ENCODE data around the gene IL31RA. TPM values are rescaled to one million over a fixed set of nuclear protein-coding genes. Genes with fewer than 3 reads are reported as not detected.

Gene IL31RA
- polyA plus RNA-seq, 2 of the 4 experiments (the other 2 are of a cell fraction) = 0.94 to 2.0 TPM

- H3K4me1 ChIP-seq = peaks cover 12% of the 10 kb centered on the region; the same call in 2 of the 3 replicates
- no peak for TF ChIP-seq ZSCAN20 (CRISPR knock-in tag; IDR thresholded peaks at IDR 0.05)
- TF ChIP-seq RCOR1 (IDR thresholded peaks at IDR 0.05; ENCODE audit: low read depth, low read length) = no peak
- no peak for TF ChIP-seq REST (IDR thresholded peaks at IDR 0.05)
- TF ChIP-seq HMGXB4 (CRISPR knock-in tag; IDR thresholded peaks at IDR 0.05; ENCODE audit: borderline replicate concordance) = no peak
- TF ChIP-seq KDM1A (IDR thresholded peaks at IDR 0.05; ENCODE audit: low read depth) = no peak
- TF ChIP-seq CTCF (IDR thresholded peaks at IDR 0.05) = no peak
- no peak for TF ChIP-seq ATOH8 (CRISPR knock-in tag; IDR thresholded peaks at IDR 0.05; ENCODE audit: low read depth)
- no peak for TF ChIP-seq GATA3 (IDR thresholded peaks at IDR 0.05; ENCODE audit: borderline replicate concordance)
- TF ChIP-seq NR3C1 (IDR thresholded peaks at IDR 0.05) = no peak
- TF ChIP-seq MAFK (IDR thresholded peaks at IDR 0.05; ENCODE audit: partially characterized antibody) = no peak
- no peak for TF ChIP-seq HOXB13 (CRISPR knock-in tag; IDR thresholded peaks at IDR 0.05; ENCODE audit: low read depth)
- TF ChIP-seq JUN (IDR thresholded peaks at IDR 0.05) = no peak
- no peak for TF ChIP-seq JUNB (IDR thresholded peaks at IDR 0.05)
- TF ChIP-seq SREBF2 (IDR thresholded peaks at IDR 0.05) = no peak
- no peak for TF ChIP-seq POLR2A (IDR thresholded peaks at IDR 0.05; ENCODE audit: low read length)
- TF ChIP-seq HEYL (CRISPR knock-in tag; IDR thresholded peaks at IDR 0.05) = no peak
- H3K9me3 ChIP-seq = peaks cover 11% of the 10 kb centered on the region; the same call in 1 of the 3 replicates
- WGBS (ENCODE audit: missing lambda C conversion rate) = 82% methylated on average over 2 of the region's 2 CpGs
- no peak overlapping the region for H3K4me3 ChIP-seq
- DNase-seq (ENCODE audit: low read depth in 1 of 2, low spot score in 1 of 2) (no peak), FAIRE-seq (no peak), ATAC-seq (no peak)
- ChIA-PET CTCF (no interaction called here), POLR2A (no interaction called here)
- no peak overlapping the region for H3K4me2 ChIP-seq
- no peak overlapping the region for H3K27ac ChIP-seq
Observed at GRCh38 chr5:55848783-55849182, 2.4 kb upstream of the IL31RA start.

GRCh38 chr5:55851675-55851979 lies 470 bp downstream of the IL31RA start:
- ChIA-PET POLR2A (no interaction called here), CTCF (interaction anchor here (1.2 kb wide), 1 partner anchor 13 kb away, joined by 3 read pairs; no protein-coding TSS in a partner anchor)
- no peak for TF ChIP-seq REST (IDR thresholded peaks at IDR 0.05)
- TF ChIP-seq SMC3 (IDR thresholded peaks at IDR 0.05) = no peak
- TF ChIP-seq BCL3 (IDR thresholded peaks at IDR 0.05) = no peak
- TF ChIP-seq CHD4 (IDR thresholded peaks at IDR 0.05; ENCODE audit: borderline replicate concordance) = no peak
- TF ChIP-seq MAX (IDR thresholded peaks at IDR 0.05) = no peak
- TF ChIP-seq CHD2 (IDR thresholded peaks at IDR 0.05; ENCODE audit: low read length, partially characterized antibody) = no peak
- no peak for TF ChIP-seq ESRRA (IDR thresholded peaks at IDR 0.05; ENCODE audit: borderline replicate concordance, low read length)
- TF ChIP-seq BHLHE40 (IDR thresholded peaks at IDR 0.05; ENCODE audit: low read depth, low read length) = no peak
- TF ChIP-seq E2F6 (IDR thresholded peaks at IDR 0.05; ENCODE audit: borderline replicate concordance, low read depth) = no peak
- H3K4me3 ChIP-seq = no peak overlapping the region
- H3K9me3 ChIP-seq = 0 out of 3 replicates have a peak, but pooled peaks cover under 1% of the 10 kb centered on the region
- FAIRE-seq = no peak
- H3K4me2 ChIP-seq = peak overlapping the region; percentile 59
- peaks cover 12% of the 10 kb centered on the region; the same call in 2 of the 3 replicates for H3K4me1 ChIP-seq
- peak in 1 of 2 experiments; percentile 53; a peak in 3 of 6 replicates for ATAC-seq
- no peak for DNase-seq (ENCODE audit: low read depth in 1 of 2, low spot score in 1 of 2)
- 31% methylated on average over 2 of the region's 2 CpGs for WGBS (ENCODE audit: missing lambda C conversion rate)
- peak overlapping the region; percentile 4 to 67; a peak in 4 of 6 replicates for H3K27ac ChIP-seq

Measured in A549 (cell line).